Tongue (tissue), 2 donors: ENCODE data around the gene CTSD. TPM values are rescaled to one million over a fixed set of nuclear protein-coding genes. Genes with fewer than 3 reads are reported as not detected.
A peak's percentile ranks its signal among the peaks of the same experiment; 100 is the strongest.

Source experiments
- DNase-seq: peaks from one replicate; pipeline ENCODE4 v3.0.0-alpha.2; 2015
- total RNA-seq: library from RNA; depleted of rRNA; stranded (reverse); fragments of >200 nt; gene quantifications from one replicate; pipeline ENCODE4 v1.2.3, GENCODE V29; 2014

The CTSD gene
- total RNA-seq, 1 donor from 2014 or later: 134 TPM

- DNase-seq: peak; percentile 61
Measured at GRCh38 chr11:1755692-1756561, 7.8 kb downstream of the CTSD start.

DNA sequence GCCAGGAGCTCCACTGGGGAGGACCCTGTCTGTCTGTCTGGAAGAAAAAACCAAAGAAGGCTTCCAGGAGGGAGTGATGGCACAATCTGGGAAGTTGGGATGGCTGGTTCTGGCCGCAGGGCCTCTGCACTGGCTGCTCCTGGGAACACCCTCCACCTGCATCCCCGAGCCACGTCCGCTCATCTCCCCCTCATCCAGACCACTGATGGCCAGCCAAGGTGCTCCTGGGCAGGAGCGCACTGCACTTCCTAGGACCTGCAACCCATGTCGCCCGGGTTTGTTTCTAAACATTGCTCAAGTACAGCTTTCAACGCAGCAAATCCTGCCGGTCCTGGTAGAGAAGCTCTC, 8.4 kb downstream of the CTSD start:
- DNase-seq: no peak

DNA sequence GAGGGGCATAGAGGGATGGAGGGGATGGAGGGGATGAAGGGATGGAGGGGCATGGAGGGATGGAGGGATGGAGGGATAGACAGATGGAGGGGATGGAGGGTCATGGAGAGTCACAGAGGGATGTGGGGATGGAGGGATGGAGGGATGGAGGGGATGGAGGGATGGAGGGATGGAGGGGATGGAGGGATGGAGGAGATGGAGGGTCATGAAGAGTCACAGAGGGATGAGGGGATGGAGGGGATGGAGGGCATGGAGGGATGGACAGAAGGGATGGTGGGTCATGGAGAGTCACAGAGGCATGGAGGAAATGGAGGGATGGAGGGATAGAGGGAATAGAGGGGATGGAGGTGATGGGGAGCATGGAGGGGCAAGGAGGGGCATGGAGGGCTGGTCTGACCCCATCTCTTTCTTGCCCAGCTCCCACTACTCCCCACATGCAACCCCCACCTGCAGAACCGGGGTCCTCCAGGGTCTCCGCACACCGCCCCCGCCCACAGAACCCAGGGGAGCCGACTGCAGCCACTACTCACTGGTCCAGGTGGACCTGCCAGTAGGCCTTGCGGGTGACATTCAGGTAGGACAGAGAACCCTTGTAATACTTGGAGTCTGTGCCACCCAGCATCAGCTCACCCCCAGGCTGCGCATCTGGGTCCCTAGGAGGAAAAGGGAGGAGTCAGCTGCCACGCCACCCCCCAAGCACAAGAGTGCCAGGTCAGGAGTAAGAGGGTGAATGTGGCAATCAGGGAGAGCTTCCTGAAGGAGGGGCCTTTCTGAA, 9.2 kb downstream of the CTSD start:
- DNase-seq: no peak

DNA sequence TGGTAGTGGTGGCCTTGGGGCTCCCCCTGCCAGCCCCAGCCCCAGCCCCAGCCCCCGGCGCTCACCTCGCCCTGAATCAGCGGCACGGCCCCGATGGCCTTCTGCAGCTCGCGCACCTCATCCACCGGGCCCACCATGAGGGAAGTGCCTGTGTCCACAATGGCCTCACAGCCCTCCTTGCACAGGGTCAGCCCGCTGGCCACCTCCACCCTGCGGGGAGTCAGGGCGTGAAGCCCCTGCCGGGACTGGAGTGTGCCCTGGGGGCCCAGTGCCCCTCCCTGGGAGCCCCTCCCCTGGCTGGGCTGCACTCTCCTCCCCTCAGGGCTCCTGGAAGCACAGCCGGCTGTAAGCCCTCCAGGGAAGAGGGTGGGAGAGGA, 9.8 kb downstream of the CTSD start:
- DNase-seq: no peak

GRCh38 chr11:1753229-1753928, 10.3 kb downstream of the CTSD start:
- DNase-seq: no peak

DNA sequence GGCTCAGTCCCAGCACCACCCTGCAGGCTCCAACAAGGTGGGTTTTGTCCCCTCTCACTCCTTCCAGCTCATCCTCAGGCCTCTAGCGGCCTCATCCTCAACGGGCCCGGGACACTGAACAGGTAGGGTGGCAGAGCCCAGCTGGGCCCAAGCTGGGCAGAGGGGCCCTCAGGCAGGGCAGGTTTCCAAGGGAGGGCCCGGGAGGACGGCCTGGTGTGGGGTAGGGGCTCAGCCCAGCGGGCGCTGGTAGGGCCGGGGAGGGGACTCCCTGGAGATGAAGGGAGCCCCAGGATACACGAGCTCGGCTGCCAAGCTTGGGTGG, 10.9 kb downstream of the CTSD start:
- no peak for DNase-seq

DNA sequence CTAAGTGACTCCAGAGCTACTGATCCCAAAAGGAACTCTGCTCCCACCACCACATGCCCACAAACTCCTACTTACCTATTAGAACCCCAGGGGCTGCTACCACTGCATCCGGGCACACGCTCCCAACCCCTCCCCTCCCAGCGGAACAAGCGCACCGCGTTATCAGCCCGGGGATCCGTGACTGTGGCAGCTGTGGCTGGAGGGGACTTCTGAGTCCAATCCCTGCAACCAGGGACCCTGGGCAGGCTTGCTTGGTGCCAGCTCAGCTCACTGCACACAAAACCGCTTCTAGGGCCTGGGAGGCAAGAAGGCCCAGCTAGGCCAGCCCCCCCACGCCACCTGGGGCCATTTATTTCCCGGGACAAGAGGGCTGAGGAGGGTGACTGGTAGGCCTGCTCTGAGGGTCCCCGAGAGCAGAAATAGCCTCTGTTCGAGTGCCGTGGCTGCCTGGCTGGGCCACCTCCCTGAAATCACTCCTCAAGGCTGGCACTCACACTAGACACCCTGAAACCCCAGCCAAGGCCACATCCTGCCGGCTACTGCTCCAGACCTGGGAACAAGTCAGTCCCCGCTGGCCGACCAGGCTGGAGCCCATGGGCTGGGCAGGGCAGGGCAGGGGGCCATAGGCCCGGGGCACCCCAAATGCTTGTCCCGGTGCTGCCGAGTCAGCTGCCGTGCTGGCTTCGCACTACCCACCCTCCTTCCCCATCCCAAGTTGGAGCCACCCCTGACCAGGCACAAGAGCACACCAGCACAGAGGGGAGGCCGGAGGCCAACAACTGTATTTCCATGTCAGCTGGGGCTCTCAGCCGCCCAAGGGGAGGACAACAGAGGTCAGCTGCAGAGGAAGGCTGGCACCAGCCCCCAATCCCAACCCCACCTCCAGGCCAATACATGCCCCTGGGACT, 11.5 kb downstream of the CTSD start:
- no peak for DNase-seq

GRCh38 chr11:1751531-1751921, 12.2 kb downstream of the CTSD start:
- DNase-seq: no peak

- no peak for DNase-seq
Measured at GRCh38 chr11:1750840-1751530, 12.7 kb downstream of the CTSD start.

DNA sequence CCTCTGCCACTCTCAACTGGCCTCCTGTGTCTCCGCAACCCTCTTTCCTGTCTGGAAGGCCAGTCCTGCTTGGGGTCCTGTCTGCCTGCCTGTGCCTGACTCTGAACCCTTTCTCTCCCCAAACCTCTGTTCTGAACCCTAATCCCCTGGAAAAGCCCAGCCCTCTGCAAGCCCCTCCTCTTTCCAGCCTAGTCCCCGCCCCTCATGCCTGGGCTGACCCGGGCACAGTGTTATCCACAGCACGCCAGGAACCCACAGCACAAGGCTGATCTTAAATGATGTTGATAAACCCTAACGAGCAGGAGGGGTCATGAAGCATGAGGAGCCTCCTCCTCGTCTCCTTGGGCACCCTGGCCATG, 13.3 kb downstream of the CTSD start, which contains the start of gene IFITM10:
TSS of gene IFITM10 (minus strand) at position 115 of the 359 bp plus-strand sequence. CDS start 153 bp downstream, outside the sequence.
- DNase-seq: no peak

- no peak for DNase-seq
Measured at GRCh38 chr11:1749395-1750351, 14.1 kb downstream of the CTSD start.

GRCh38 chr11:1748636-1749394, 14.9 kb downstream of the CTSD start:
- no peak for DNase-seq

DNA sequence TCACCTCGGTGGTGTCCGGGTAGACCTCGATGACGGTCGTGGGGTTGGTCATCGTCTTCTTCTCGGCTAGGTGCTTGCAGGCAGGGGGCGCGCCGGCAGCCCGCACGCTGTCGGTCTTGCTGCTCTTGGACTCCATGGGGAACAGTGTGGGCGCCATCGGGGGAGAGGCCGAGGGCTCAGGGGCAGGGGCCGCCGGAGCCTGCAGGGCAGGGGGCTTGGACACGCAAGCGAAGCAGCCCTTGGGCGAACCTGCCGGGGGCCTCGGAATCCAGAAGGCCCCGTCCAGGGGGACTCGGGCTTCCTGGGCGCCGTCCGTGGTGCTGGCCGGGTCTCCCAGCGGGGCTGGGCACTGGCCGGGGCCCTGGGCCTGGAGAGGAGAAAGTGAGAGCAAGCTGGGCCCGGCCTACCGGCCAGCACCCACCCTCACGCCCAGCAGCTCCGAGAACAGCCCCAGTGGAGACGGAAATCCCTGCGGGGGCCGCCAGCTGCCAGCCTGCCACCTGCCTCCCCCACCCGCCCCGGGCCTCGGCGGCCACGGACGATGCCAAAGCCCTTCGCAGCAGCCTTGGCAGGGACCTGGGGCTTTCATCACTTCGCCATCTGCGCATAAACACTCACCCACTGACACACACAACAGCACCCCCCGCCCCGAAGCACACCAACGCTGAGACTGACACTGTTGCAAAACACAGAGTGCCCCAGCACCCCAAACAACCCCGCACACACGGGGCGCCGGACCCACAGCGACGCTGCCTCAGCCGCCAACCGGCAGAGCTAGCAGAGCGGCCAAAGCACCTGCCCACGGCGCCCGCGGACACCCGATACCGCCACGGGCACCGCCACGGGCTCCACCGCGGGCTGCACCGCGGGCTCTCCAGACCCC, 15.7 kb downstream of the CTSD start:
- no peak for DNase-seq

- DNase-seq: no peak
Measured at GRCh38 chr11:1746956-1747752, 16.6 kb downstream of the CTSD start.

DNA sequence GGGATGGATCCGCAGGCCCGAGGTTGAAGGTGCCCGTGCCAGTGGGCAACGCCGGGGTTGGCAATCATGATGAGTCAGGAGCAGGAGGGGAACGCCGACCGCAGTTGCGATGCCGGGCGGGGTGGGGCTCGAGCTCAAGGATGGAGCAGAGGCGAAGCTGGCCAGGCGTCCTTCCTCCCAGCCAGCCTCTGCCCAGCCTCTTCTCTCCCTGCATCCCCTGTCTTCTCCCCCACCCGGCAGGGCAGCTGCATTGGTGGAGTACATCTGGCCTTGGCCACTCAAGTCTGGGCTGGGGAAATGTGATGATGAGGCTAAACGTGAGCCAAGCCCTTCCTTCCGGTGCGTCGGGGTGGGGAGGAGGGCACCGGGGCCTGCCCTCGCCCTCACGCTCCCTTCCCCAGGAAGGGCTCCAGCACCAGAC, 17.2 kb downstream of the CTSD start:
- DNase-seq: no peak

- no peak for DNase-seq
Measured at GRCh38 chr11:1745701-1746320, 17.9 kb downstream of the CTSD start.
